ENCODE data around the gene CDKAL1.

The CDKAL1 gene

DNA sequence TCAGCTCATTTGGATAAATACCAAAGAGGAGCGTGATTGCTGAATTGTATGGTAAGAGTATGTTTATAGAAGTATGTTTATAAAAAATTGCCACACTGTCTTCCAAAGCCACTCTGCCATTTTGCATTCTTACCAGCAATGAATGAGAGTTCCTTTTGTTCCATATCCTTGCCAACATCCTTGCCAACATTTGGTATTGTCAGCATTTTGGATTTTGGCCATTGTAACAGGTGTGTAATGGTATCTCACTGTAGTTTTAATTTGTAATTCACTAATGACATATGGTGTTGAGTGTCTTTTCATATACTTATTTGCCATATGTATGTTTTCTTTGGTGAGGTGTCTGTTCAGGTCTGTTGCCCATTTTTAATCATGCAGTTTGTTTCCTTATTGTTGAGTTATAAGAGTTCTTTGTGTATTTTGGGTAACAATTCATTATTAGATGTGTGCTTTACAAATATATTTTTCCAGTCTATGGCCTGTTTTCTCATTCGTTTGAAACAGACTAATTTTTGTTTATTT lies 539.1 kb downstream of the CDKAL1 start:
- H3K36me3 ChIP-seq (ENCODE audit: control insufficient read depth, insufficient read depth, low read length) = no peaks in the 10 kb centered on the region
- H3K4me3 ChIP-seq (replicated peaks; ENCODE audit: low read depth, low read length) = no peak overlapping the region
- no peak for DNase-seq (ENCODE audit: extremely low read depth, insufficient read length)
- TF ChIP-seq, protein P1, sequence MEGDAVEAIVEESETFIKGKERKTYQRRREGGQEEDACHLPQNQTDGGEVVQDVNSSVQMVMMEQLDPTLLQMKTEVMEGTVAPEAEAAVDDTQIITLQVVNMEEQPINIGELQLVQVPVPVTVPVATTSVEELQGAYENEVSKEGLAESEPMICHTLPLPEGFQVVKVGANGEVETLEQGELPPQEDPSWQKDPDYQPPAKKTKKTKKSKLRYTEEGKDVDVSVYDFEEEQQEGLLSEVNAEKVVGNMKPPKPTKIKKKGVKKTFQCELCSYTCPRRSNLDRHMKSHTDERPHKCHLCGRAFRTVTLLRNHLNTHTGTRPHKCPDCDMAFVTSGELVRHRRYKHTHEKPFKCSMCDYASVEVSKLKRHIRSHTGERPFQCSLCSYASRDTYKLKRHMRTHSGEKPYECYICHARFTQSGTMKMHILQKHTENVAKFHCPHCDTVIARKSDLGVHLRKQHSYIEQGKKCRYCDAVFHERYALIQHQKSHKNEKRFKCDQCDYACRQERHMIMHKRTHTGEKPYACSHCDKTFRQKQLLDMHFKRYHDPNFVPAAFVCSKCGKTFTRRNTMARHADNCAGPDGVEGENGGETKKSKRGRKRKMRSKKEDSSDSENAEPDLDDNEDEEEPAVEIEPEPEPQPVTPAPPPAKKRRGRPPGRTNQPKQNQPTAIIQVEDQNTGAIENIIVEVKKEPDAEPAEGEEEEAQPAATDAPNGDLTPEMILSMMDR (IDR thresholded peaks at IDR 0.05; ENCODE audit: insufficient read depth, low read length, poor library complexity, severe bottlenecking) = no peak
- no peaks in the 10 kb centered on the region for H3K27me3 ChIP-seq (replicated peaks; ENCODE audit: control insufficient read depth, insufficient read depth, low read length)

DNA sequence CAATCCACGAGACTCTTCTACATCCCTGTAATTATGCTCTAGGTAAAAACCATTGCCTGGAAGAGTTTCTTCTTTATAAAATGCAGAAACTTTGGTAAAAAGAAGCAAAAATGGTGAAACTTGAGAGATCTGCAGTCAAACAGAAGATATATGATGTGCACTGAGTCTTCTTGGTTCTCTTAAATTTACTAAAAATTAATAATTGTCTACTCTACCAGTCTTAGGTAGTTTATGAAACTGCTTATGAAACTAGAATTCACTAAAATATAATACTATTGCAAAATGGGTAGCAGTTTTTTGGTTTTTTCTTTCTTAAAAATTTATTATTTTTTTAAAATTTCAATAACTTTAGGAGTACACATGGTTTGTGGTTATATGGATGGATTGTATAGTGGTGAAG lies 540.2 kb downstream of the CDKAL1 start:
- Histone ChIP-seq H3K27me3 (replicated peaks; ENCODE audit: control insufficient read depth, insufficient read depth, low read length) (no peaks in the 10 kb centered on the region), H3K4me3 (replicated peaks; ENCODE audit: low read depth, low read length) (no peak overlapping the region), H3K36me3 (ENCODE audit: control insufficient read depth, insufficient read depth, low read length) (no peaks in the 10 kb centered on the region)
- TF ChIP-seq, protein P1 (IDR thresholded peaks at IDR 0.05; ENCODE audit: insufficient read depth, low read length, poor library complexity, severe bottlenecking) = no peak
- no peak for DNase-seq (ENCODE audit: extremely low read depth, insufficient read length)

DNA sequence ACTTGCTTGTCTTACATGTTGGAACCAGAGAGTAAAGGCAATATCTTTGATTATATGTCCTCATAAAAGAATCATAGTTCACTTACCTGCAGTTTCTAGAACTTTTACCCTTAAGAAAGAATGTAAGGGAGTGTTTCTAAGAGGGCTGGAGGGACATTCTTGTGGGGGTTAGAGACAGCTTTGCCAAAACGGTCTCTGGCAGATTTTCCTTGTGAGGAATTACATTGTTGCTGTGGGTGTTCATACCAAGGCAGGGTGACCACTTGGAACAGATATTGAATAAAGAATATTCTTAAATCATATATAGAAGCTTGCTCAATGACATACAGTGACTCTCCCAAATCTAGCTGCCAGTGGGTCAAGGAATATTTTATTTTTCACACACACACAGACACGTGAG lies 541.7 kb downstream of the CDKAL1 start:
- no peak for DNase-seq (ENCODE audit: extremely low read depth, insufficient read length)
- no peaks in the 10 kb centered on the region for H3K27me3 ChIP-seq (replicated peaks; ENCODE audit: control insufficient read depth, insufficient read depth, low read length)
- H3K4me3 ChIP-seq (replicated peaks; ENCODE audit: low read depth, low read length) = no peak overlapping the region
- TF ChIP-seq, protein P1 (IDR thresholded peaks at IDR 0.05; ENCODE audit: insufficient read depth, low read length, poor library complexity, severe bottlenecking) = no peak
- H3K36me3 ChIP-seq (ENCODE audit: control insufficient read depth, insufficient read depth, low read length) = no peaks in the 10 kb centered on the region

DNA sequence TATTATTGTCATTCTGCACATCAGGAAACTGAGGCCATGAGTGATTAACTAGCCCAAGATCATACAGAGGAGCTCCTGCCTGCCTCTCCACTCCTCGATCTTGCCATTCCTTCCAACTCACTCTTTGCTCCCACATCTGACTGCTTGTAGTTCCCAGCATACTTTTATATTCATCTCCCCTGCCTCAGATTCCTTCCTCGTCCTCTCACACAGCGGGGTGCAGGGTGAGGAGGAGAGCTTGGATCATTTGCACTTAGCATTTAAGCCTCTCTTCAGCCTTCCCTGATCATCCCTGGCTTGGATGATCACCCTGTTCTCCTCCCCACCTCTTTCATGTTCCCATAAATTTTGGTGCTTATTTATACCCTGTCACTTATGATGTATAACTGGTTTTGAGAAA lies 544.2 kb downstream of the CDKAL1 start:
- DNase-seq (ENCODE audit: extremely low read depth, insufficient read length) = no peak
- no peaks in the 10 kb centered on the region for H3K36me3 ChIP-seq (ENCODE audit: control insufficient read depth, insufficient read depth, low read length)

DNA sequence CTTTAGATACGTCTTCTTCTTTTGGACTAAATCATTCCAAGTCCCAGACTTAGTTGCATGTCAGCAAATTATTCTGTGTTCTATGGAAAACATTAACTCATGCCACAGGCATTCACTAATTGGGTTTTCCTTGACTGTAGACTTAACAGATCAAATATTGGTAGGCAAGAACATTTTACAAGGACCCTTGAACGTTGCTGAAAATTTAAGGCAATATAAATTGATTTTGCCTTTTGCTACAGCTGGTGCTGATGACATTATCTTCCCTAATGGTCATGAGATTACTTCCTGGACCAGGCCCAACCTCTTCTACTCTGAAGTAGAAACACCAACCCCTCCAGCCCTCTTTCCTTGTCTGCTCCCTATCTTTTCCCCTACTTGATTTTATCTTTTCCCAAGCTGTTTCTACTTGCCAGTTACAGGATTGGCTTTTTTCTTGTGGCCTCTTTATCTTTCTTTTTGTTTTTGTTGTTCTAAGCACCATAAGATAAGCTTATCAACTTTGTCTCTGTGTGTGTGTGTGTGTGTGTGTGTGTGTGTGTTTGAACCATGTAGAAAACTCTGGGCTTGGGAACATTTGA lies 545.3 kb downstream of the CDKAL1 start:
- H3K27me3 ChIP-seq (replicated peaks; ENCODE audit: control insufficient read depth, insufficient read depth, low read length) = no peaks in the 10 kb centered on the region
- no peak overlapping the region for H3K4me3 ChIP-seq (replicated peaks; ENCODE audit: low read depth, low read length)
- TF ChIP-seq, protein P1 (IDR thresholded peaks at IDR 0.05; ENCODE audit: insufficient read depth, low read length, poor library complexity, severe bottlenecking) = no peak
- DNase-seq (ENCODE audit: extremely low read depth, insufficient read length) = no peak
- no peaks in the 10 kb centered on the region for H3K36me3 ChIP-seq (ENCODE audit: control insufficient read depth, insufficient read depth, low read length)

More for the DNA sequence above, 544.2 kb downstream of the CDKAL1 start:
- Histone ChIP-seq H3K27me3 (replicated peaks; ENCODE audit: control insufficient read depth, insufficient read depth, low read length) (no peaks in the 10 kb centered on the region), H3K4me3 (replicated peaks; ENCODE audit: low read depth, low read length) (no peak overlapping the region)
- TF ChIP-seq, protein P1 (IDR thresholded peaks at IDR 0.05; ENCODE audit: insufficient read depth, low read length, poor library complexity, severe bottlenecking) = no peak

DNA sequence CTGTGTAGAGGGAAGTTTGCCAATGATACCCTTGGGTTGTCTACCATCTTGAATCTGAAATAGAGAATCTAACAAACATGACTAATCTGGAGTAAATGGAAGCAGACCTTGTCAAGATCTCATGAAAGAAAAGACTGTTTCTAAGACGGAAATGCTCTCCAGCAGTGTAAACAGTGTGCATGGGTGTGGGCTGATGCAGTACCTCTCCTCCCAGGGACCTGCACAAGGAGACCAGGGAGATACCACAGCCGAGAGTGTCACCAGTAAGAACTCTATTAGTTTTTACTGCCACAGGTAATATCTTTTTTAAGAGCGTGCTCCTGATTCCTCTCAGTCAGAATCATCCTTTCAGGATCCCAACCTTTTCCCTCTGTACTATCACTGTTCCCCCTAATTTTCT lies 546.0 kb downstream of the CDKAL1 start:
- TF ChIP-seq, protein P1 (IDR thresholded peaks at IDR 0.05; ENCODE audit: insufficient read depth, low read length, poor library complexity, severe bottlenecking) = no peak
- DNase-seq (ENCODE audit: extremely low read depth, insufficient read length) = no peak

More for the DNA sequence above, 546.0 kb downstream of the CDKAL1 start:
- no peak overlapping the region for H3K4me3 ChIP-seq (replicated peaks; ENCODE audit: low read depth, low read length)
- no peaks in the 10 kb centered on the region for H3K27me3 ChIP-seq (replicated peaks; ENCODE audit: control insufficient read depth, insufficient read depth, low read length)
- H3K36me3 ChIP-seq (ENCODE audit: control insufficient read depth, insufficient read depth, low read length) = no peaks in the 10 kb centered on the region
